Fibroblast of gingiva (primary cell): ENCODE results near the gene SEZ6.
A peak's percentile ranks its signal among the peaks of the same experiment; 100 is the strongest.

Experiments used
- DNase-seq: peaks from one replicate; pipeline ENCODE4 v3.0.0-alpha.2; 2011; ENCODE audit warnings: low read depth

SEZ6 gene

DNA sequence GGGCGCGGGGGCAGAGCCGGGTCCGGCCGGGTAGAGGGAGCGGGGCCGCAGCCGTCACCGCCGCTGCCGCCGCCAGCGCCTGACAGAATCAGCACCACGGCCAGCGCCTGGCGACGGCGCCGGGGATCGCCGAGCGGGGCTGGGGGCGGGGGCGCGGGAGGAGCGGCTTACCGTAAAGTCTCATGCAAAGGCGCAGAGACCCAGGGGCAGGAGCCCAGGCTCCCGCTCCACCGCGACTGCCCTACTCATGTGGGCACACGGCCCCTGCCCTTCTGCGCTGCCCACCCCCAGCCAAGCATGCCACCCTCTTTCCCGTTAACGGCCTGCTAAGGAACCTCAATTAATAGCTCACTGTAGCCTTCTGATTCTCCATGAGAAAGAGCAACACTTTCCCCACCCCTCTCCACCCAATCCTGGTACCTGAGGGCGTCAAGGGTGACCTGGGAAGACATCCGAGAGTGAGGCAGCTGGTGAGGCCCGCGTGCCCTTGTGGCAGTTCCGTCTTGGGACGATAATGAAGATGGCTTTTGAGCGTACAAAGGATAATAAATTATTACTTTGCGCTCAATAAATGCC lies at the start of gene SEZ6:
SEZ6 (minus strand) TSS at position 98 of the 576 bp plus-strand sequence. CDS start 164 bp downstream, outside the sequence.
- DNase-seq = peak; percentile 35

DNA sequence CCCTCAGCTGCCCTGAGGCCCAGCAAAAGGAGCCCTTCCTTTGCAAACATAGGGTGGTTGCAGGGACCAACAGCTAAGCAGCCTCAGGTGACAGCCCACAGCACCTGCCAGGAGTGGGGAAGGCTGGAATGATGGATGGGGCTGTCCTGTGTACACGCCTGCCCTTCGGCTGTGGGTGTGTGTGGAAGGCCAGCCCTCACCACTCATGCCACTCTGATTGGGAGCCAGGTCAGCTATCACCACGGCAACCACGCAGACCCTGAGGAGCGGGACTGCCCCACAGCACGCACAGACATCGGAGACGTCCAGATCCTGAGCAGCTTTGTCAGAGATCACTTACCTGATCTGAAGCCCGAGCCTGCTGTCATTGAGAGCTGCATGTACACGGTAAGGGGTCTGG lies 49.0 kb upstream of the SEZ6 start:
- DNase-seq = no peak

GRCh38 chr17:29051731-29052130 lies 45.9 kb upstream of the SEZ6 start:
- DNase-seq = no peak

DNA sequence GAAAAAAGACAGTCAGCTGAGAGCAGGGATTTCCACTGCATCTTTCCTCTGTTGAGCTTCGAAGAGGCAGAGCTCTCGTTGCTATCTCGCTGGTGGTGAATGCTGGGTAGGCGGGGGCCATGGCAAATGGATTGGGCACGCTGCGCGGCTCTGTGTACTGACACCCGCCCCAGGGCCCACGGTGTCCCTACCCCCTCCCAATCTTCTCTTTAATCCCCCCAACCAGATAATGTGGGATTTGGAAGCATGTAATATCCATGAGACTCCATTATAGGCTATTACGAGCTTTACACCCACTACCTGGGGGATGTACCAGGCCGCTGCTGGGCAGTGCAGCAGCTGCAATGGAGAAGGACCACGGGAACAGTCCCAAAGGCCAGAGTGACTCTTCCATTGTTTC lies 45.4 kb upstream of the SEZ6 start:
- DNase-seq = no peak

DNA sequence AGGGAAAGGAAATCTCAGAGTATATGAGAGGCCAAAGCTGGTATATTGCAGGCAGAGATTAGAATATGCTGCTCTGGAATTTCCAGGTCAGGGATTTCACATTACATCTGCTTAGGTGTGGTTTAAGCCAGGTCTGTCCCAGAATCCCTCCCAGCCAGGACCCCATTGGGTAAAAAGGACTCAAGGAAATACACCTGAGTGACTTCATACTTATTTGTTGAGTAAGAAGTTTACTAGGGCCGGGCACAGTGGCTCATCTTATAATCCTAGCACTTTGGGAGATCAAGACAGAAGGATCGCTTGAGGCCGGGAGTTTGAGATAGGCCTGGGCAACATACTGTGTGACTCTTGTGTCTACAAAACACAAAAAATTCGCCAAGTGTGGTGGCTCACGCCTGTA lies 44.3 kb upstream of the SEZ6 start:
- DNase-seq = no peak

- no peak for DNase-seq
These were observed 43.8 kb upstream of the SEZ6 start for GRCh38 chr17:29049541-29050145.

- no peak for DNase-seq
These were observed 42.9 kb upstream of the SEZ6 start for GRCh38 chr17:29048440-29049368.

- DNase-seq = no peak
These were observed 40.6 kb upstream of the SEZ6 start for GRCh38 chr17:29046473-29046839.

- DNase-seq = no peak
These were observed 40.1 kb upstream of the SEZ6 start for GRCh38 chr17:29045734-29046472.

GRCh38 chr17:29045026-29045425 lies 39.2 kb upstream of the SEZ6 start:
- no peak for DNase-seq

GRCh38 chr17:29043539-29044145 lies 37.8 kb upstream of the SEZ6 start:
- no peak for DNase-seq

DNA sequence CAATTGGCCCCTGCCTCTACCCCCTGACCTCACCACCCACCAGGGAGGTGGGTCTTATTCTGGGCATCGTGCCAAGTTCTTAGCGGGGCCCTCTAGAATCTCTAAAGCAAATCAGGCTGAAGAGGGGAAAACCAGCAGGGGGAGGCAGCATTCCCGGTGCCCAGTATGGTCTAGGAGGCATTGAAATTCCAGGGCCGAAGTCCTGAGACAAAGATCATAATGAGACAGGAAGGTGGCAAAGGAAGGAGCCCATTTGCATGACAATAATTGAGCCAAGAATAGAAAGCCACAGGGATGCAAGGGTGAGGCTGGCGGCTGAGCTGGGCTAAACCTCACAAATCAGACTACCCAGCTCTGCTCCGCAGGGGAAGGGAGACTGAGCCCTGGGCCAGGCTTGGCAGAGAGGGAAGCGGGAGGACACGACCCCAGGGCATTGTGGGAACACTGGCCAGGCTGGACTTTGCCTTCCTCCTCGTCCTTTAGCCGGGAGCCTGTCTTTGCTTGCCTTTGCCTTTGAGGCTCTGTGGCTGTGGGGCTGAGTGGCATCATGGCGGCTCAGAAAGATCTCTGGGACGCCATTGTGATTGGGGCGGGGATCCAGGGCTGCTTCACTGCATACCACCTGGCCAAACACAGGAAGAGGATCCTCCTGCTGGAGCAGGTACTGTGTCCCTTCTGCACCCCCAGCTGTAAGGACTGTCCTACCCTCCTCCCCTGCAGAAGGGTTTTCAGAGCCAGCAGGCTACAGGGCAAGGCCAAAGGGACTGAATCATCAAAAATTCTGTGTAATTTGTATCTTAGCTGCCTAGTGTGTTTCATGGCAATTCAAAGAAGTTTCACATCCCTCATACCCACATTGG lies 37.1 kb upstream of the SEZ6 start, which contains the start of gene PIPOX:
PIPOX (plus strand) TSS at position 463 of the 860 bp plus-strand sequence; CDS start at position 548, 85 bp downstream.
- DNase-seq = no peak

- DNase-seq = no peak
These were observed 36.3 kb upstream of the SEZ6 start for GRCh38 chr17:29042026-29042678.

DNA sequence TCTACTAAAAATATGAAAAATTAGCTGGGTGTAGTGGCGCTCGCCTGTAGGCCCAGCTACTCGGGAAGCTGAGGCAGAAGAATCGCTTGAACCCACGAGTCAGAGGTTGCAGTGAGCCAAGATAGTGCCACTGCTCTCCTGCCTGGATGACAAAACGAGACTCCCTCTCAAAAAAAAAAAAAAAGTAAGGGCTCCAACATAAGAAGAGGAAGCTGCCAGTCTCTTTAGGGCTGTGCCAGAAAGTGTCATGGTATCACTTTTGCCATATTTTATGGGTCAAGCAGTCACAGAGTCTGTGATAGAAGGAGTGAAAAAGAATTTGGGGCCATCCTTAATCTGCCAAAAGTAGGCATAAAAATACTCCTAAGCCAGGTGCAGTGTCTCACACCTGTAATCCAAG lies 35.7 kb upstream of the SEZ6 start:
- DNase-seq = no peak

- no peak for DNase-seq
These were observed 35.3 kb upstream of the SEZ6 start for GRCh38 chr17:29041091-29041490.

DNA sequence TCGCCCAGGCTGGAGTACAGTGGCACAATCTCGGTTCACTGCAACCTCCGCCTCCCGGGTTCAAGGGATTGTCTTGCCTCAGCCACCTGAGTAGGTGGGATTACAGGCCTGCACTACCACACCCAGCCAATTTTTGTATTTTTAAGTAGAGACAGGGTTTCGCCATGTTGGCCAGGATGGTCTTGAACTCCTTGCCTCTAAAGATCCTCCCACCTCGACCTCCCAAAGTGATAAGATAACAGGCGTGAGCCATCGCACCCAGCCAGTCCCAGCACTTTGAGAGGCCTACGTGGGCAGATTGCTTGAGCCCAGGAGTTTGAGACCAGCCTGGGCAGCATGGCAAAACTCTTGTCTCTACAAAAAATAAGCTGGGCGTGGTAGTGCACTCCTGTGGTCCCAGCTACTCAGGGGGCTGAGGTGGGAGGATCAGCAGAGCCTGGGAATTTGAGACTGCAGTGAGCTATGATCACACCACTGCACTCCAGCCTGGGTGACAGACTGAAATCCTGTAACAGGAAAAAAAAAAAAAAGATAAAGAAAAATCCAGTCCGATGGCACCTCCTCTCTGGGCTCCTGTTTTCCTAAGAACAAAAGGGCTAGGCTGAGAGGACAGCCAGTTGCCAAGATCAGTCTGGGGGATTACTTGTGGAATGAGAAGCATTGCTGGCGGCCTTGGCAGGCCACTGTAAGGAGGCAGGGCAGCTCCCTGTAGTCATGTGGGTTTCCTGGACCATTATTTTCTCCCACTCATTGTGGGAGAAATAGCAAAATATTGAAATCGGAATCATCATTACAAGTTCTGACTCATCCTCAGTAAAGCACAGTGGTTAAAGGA lies 34.1 kb upstream of the SEZ6 start:
- DNase-seq = no peak

DNA sequence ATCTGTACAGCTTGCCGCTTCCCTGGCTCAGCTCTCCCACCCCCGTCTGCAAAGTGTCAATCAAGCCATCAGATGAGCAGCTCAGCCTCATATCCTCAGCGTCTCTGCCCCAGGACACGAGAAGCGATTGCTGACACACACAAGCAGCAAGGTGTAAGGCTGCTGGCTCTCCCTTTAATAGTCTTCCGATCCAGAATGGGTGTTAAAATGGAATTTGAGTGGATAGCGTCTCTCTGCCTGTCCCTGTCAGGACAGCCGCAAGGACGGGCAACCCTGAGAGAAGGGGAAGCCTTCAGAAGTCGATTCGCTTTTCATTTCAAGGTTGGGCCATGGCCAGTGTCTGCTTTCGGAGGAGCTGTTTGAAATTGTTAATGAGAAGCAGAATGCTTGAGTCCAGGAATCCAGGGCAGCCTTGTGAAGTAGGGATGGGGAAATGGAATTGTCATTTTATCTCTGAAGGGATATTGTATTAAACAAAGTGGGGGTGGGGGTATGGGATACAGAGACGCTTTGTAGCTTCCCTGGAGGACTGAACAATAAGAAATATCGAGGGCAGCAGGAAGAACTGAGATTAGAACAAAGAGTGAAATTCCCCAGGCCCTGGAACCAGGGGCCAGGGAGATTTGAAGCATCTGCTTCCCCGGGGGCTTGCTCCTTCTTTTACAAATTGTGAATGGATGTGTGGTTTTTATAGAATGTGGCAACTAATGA lies 32.4 kb upstream of the SEZ6 start:
- DNase-seq = no peak

DNA sequence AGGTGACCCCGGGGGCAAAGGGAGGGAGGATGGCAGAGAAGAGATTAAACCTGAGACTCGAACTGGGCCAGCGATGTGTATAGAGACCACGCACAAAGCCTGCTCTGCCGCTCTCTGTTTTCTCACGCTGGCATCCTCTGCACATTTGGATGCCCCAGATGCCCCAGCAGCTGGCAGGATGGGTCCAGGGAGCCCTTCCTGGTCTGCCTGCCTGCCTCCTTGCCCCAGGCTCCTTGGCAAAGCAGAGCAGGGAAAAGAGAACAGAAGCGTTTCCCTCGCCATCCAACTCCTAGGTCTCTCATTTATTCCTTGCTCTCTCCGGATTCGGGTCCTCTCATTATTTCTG lies 31.9 kb upstream of the SEZ6 start:
- DNase-seq = no peak

- DNase-seq = no peak
These were observed 30.8 kb upstream of the SEZ6 start for GRCh38 chr17:29036584-29036983.
